HEK293T (cell line): ENCODE measurements around the gene TSC2.
"Not testable (repeated sequence)": the region's sequence is repeated elsewhere in the genome, so short reads cannot be mapped to it uniquely, and the experiment has no call there.

Source experiments
- BHLHE40 ChIP-seq: fragments of 450-650 bp; IDR thresholded peaks from 2 replicates; pipeline ENCODE4 v1.6.1; 2016; ENCODE audit warnings: mild to moderate bottlenecking, moderate library complexity, borderline replicate concordance
- CTBP1 ChIP-seq: fragments of 450-650 bp; IDR thresholded peaks from 2 replicates; pipeline ENCODE4 v1.6.1; 2016; ENCODE audit warnings: borderline replicate concordance
- FOXA1 ChIP-seq: fragments of 450-650 bp; IDR thresholded peaks from 2 replicates; pipeline ENCODE4 v1.6.1; 2016; ENCODE audit warnings: mild to moderate bottlenecking
- FOXK2 ChIP-seq: fragments of 450-650 bp; IDR thresholded peaks from 2 replicates; pipeline ENCODE4 v1.6.1; 2016; ENCODE audit warnings: mild to moderate bottlenecking
- FOXM1 ChIP-seq: fragments of 450-650 bp; IDR thresholded peaks from 2 replicates; pipeline ENCODE4 v1.6.1; 2017; ENCODE audit warnings: mild to moderate bottlenecking, borderline replicate concordance
- NFRKB ChIP-seq: fragments of 450-650 bp; IDR thresholded peaks from 2 replicates; pipeline ENCODE4 v1.6.1; 2016; ENCODE audit warnings: mild to moderate bottlenecking, moderate library complexity
- SP1 ChIP-seq: fragments of 450-650 bp; IDR thresholded peaks from 2 replicates; pipeline ENCODE4 v1.6.1; 2017
- SUZ12 ChIP-seq: fragments of 450-650 bp; IDR thresholded peaks from 2 replicates; pipeline ENCODE4 v1.6.1; 2016; ENCODE audit warnings: mild to moderate bottlenecking
- TARDBP ChIP-seq: fragments of 450-650 bp; IDR thresholded peaks from 2 replicates; pipeline ENCODE4 v1.6.1; 2016
- ZNF384 ChIP-seq: fragments of 450-650 bp; IDR thresholded peaks from 2 replicates; pipeline ENCODE4 v1.6.1; 2016

DNA sequence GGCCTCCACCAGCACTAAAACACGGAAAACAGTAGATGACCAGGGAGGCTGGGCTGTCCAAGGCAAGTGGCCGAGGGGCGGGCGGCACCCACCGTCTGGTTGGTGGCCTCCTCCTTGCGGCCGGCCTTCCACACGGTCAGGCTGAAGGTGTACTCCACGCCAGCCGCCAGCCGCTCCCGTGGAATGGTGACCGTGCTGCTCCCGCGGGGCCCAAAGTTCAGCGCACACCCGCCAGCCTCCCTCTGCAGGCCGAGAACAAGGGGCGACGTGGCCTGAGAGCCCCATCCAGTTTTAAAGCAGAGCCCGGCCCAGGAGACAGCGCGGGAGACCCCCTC lies 60.0 kb downstream of the TSC2 start:
- not testable (repeated sequence) for TF ChIP-seq FOXM1, NFRKB, FOXA1, FOXK2, CTBP1, BHLHE40, SP1, TARDBP, ZNF384, SUZ12
